ENCODE data around the gene HS3ST5.

DNA sequence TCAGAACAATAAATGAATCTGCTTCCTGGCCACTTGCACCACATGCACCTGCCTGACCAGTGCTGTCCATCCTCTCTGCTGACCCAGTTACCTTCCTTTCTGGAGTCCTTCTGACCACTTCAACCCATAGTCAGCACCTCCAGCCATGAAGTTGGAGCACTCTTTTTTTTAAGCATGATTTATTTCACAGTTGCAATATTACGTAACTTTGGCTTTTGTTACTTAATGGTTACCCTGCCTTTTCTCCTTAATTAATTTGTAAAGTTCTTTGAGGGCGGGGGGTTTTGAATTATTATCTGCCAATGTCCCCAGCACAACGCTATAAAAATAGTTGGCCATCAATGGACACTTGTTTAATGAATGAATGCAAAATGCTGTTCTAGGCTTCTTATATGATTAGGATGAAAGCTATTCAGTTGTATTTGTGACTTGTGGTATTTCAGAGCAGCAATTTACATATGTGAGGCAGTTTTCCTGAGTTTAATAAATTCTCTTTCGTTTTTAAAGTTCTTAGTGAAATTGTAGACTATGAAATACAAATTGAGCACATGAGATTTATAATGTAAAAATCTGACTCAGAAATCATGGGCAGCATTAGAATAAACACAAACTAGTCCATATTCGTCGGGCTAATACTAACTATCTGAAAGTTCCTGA lies 180.0 kb downstream of the HS3ST5 start:
- TF ChIP-seq, protein P1, sequence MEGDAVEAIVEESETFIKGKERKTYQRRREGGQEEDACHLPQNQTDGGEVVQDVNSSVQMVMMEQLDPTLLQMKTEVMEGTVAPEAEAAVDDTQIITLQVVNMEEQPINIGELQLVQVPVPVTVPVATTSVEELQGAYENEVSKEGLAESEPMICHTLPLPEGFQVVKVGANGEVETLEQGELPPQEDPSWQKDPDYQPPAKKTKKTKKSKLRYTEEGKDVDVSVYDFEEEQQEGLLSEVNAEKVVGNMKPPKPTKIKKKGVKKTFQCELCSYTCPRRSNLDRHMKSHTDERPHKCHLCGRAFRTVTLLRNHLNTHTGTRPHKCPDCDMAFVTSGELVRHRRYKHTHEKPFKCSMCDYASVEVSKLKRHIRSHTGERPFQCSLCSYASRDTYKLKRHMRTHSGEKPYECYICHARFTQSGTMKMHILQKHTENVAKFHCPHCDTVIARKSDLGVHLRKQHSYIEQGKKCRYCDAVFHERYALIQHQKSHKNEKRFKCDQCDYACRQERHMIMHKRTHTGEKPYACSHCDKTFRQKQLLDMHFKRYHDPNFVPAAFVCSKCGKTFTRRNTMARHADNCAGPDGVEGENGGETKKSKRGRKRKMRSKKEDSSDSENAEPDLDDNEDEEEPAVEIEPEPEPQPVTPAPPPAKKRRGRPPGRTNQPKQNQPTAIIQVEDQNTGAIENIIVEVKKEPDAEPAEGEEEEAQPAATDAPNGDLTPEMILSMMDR (IDR thresholded peaks at IDR 0.05) = no peak
- no peak for TF ChIP-seq POLR2A (IDR thresholded peaks at IDR 0.05)
